Liver (tissue), 9 donors: Measurements from ENCODE around the gene IARS1. TPM values are rescaled to one million over a fixed set of nuclear protein-coding genes. Genes with fewer than 3 reads are reported as not detected.

Experiments used
- DNase-seq: peaks from one replicate; pipeline ENCODE4 v3.0.0-alpha.2; 2017; ENCODE audit warnings: low spot score
- H3K27ac ChIP-seq, 2 donors: one replicate each; pipeline ENCODE4 v1.7.0; 2013; ENCODE audit warnings: inconsistent platforms in 2 of 2, low read length in 2 of 2, control low read depth in 1 of 2, low read depth in 1 of 2, mild to moderate bottlenecking in 1 of 2
- H3K27me3 ChIP-seq, 4 donors: one replicate each; pipeline versions ENCODE4 v1.6.1 to v1.7.0; 2013; ENCODE audit warnings: low read length in 3 of 4, inconsistent platforms in 1 of 4, mild to moderate bottlenecking in 1 of 4, moderate library complexity in 1 of 4; ENCODE audit not compliant: control insufficient read depth in 4 of 4, insufficient read depth in 4 of 4
- H3K36me3 ChIP-seq, 4 donors: one replicate each; pipeline versions ENCODE4 v1.6.1 to v1.7.0; 2013; ENCODE audit warnings: low read length in 3 of 4, mild to moderate bottlenecking in 3 of 4, low read depth in 1 of 4, moderate library complexity in 1 of 4; ENCODE audit not compliant: control insufficient read depth in 4 of 4, insufficient read depth in 3 of 4
- H3K4me1 ChIP-seq, 4 donors: one replicate each; pipeline versions ENCODE4 v1.6.1 to v1.7.0; 2013; ENCODE audit warnings: low read length in 3 of 4, mild to moderate bottlenecking in 3 of 4, moderate library complexity in 1 of 4; ENCODE audit not compliant: control insufficient read depth in 4 of 4, insufficient read depth in 4 of 4
- H3K4me3 ChIP-seq, 3 donors: one replicate each; pipeline versions ENCODE4 v1.6.1 to v1.7.0; 2013; ENCODE audit warnings: low read length in 3 of 3, control low read depth in 1 of 3, low read depth in 1 of 3, mild to moderate bottlenecking in 1 of 3
- H3K9ac ChIP-seq, 2 donors: one replicate each; pipeline ENCODE4 v1.7.0; 2013; ENCODE audit warnings: low read length in 2 of 2, mild to moderate bottlenecking in 2 of 2, moderate library complexity in 2 of 2, control low read depth in 1 of 2, low read depth in 1 of 2
- H3K9me3 ChIP-seq, 4 donors: one replicate each; pipeline versions ENCODE4 v1.6.1 to v1.7.0; 2013; ENCODE audit warnings: low read length in 3 of 4; ENCODE audit not compliant: control insufficient read depth in 4 of 4
- ATF3 ChIP-seq: IDR thresholded peaks from 2 replicates; pipeline ENCODE4 v1.6.1; 2016; ENCODE audit warnings: antibody characterized with exemption
- EGR1 ChIP-seq, 2 donors: IDR thresholded peaks; 2 replicates each; pipeline ENCODE4 v1.6.1; 2016 to 2018; ENCODE audit warnings: antibody characterized with exemption in 2 of 2, low read depth in 2 of 2
- FOXA2 ChIP-seq: IDR thresholded peaks from 2 replicates; pipeline ENCODE4 v1.6.1; 2016; ENCODE audit warnings: antibody characterized with exemption
- HNF4G ChIP-seq: IDR thresholded peaks from 2 replicates; pipeline ENCODE4 v1.6.1; 2016; ENCODE audit warnings: antibody characterized with exemption
- MAX ChIP-seq: IDR thresholded peaks from 2 replicates; pipeline ENCODE4 v1.6.1; 2016; ENCODE audit warnings: antibody characterized with exemption
- NR2F2 ChIP-seq: IDR thresholded peaks from 2 replicates; pipeline ENCODE4 v1.6.1; 2016; ENCODE audit warnings: antibody characterized with exemption
- RAD21 ChIP-seq, 2 donors: IDR thresholded peaks; 2 replicates each; pipeline ENCODE4 v1.6.1; 2016; ENCODE audit warnings: antibody characterized with exemption in 2 of 2, mild to moderate bottlenecking in 2 of 2
- REST ChIP-seq: IDR thresholded peaks from 2 replicates; pipeline ENCODE4 v1.6.1; 2016; ENCODE audit warnings: antibody characterized with exemption, mild to moderate bottlenecking
- TAF1 ChIP-seq: conservative IDR thresholded peaks from 2 replicates; pipeline ENCODE4 v1.6.1; 2016; ENCODE audit warnings: antibody characterized with exemption, mild to moderate bottlenecking
- YY1 ChIP-seq: IDR thresholded peaks from 2 replicates; pipeline ENCODE4 v1.6.1; 2016; ENCODE audit warnings: antibody characterized with exemption, mild to moderate bottlenecking
- ZBTB33 ChIP-seq: IDR thresholded peaks from 2 replicates; pipeline ENCODE4 v1.6.1; 2016; ENCODE audit warnings: antibody characterized with exemption
- WGBS: extraction: QIAGEN DNeasy Blood & Tissue Kit; methylation state at CpG from one replicate; pipeline ENCODE4 v1.1.7; 2013; 5-methylcytosine and 5-hydroxymethylcytosine counted together
- polyA plus RNA-seq, 2 donors: library from polyadenylated mRNA; stranded (reverse) in 1 of 2; unstranded in 1 of 2; fragments of 200-250 nt in 1 of 2; fragments of >200 nt in 1 of 2; fragmentation: Nextera tagmentation in 1 of 2; extraction: Ambion mirVana in 1 of 2; gene quantifications; one replicate each; pipeline versions ENCODE4 v1.2.1 to v1.2.3, GENCODE V29; 2013 to 2015
- total RNA-seq, 2 donors: library from RNA; depleted of rRNA; stranded (reverse); fragments of >200 nt; gene quantifications; one replicate each; pipeline ENCODE4 v1.2.3, GENCODE V29; 2014
- donor health status: healthy.
- donor health status: healthy.
- donor health status: healthy.
- donor health status: healthy.
- donor health status: healthy.

The IARS1 gene
- total and polyA plus RNA-seq, 4 donors = 24.8 to 81.7 (median 49.6) TPM

- Histone ChIP-seq H3K4me3 (no peak overlapping the region), H3K9me3 (no peaks in the 10 kb centered on the region), H3K27me3 (no peaks in the 10 kb centered on the region), H3K27ac (no peak overlapping the region), H3K36me3 (peaks cover 0 to 2% (median 0%) of the 10 kb centered on the region in 4 donors), H3K4me1 (no peaks in the 10 kb centered on the region), H3K9ac (no peak overlapping the region)
- TF ChIP-seq TAF1 (no peak), ZBTB33 (no peak), RAD21 (IDR thresholded peaks at IDR 0.05) (no peak), ATF3 (no peak), MAX (no peak), HNF4G (no peak), REST (no peak), NR2F2 (no peak)
- no peak for DNase-seq
- WGBS = 100% methylated on average over 2 of the region's 2 CpGs
Observed at GRCh38 chr9:92333282-92333634, 39.8 kb upstream of the IARS1 start.

- no peak for DNase-seq
- H3K27ac ChIP-seq = no peak overlapping the region
- WGBS = 95% methylated on average over 3 of the region's 3 CpGs
- H3K36me3 ChIP-seq = peaks cover 0 to under 1% (median 0%) of the 10 kb centered on the region in 4 donors
- no peak overlapping the region for H3K9ac ChIP-seq
- no peak overlapping the region for H3K4me3 ChIP-seq
- no peaks in the 10 kb centered on the region for H3K4me1 ChIP-seq
- TF ChIP-seq YY1 (no peak), FOXA2 (no peak), EGR1 (IDR thresholded peaks at IDR 0.05; ENCODE audit: low read depth in 2 of 2) (no peak)
- no peaks in the 10 kb centered on the region for H3K9me3 ChIP-seq
- H3K27me3 ChIP-seq = no peaks in the 10 kb centered on the region
Observed at GRCh38 chr9:92332577-92333281, 39.2 kb upstream of the IARS1 start.

- no peaks in the 10 kb centered on the region for H3K9me3 ChIP-seq
- DNase-seq = no peak
- H3K4me1 ChIP-seq = peaks cover 0 to 20% (median 18%) of the 10 kb centered on the region in 4 donors
- no peaks in the 10 kb centered on the region for H3K36me3 ChIP-seq
- H3K9ac ChIP-seq = no peak overlapping the region
- no peak overlapping the region for H3K4me3 ChIP-seq
- no peak overlapping the region for H3K27ac ChIP-seq
- TF ChIP-seq FOXA2 (no peak), RAD21 (IDR thresholded peaks at IDR 0.05) (peak; percentile 14 to 20)
- WGBS = 52% methylated on average over 2 of the region's 2 CpGs
- H3K27me3 ChIP-seq = no peaks in the 10 kb centered on the region
Observed at GRCh38 chr9:92328225-92328624, 34.7 kb upstream of the IARS1 start.
